Measurements from ENCODE around the gene TNIK. TPM values are rescaled to one million over a fixed set of nuclear protein-coding genes. Genes with fewer than 3 reads are reported as not detected.

The TNIK gene
- total and polyA plus RNA-seq, 2 of the 13 experiments (the other 11 are each of a cell fraction or from before 2014, with no cell fraction given) = 0.15 to 0.22 TPM

- TF ChIP-seq SOX6 (IDR thresholded peaks at IDR 0.05) = no peak
- TF ChIP-seq SOX6 (CRISPR knock-in tag; IDR thresholded peaks at IDR 0.05) = peak; percentile 45
- peak; percentile 77; the same call in 1 of the 2 replicates for TF ChIP-seq ZNF263 (CRISPR knock-in tag; IDR thresholded peaks at IDR 0.05)
- no peak for TF ChIP-seq KDM3A (CRISPR knock-in tag; IDR thresholded peaks at IDR 0.05; ENCODE audit: low read depth)
- TF ChIP-seq RXRB (CRISPR knock-in tag; IDR thresholded peaks at IDR 0.05; ENCODE audit: borderline replicate concordance) = 0 out of 2 replicates have a peak, but pooled peaks have one; percentile 6
- no peak for TF ChIP-seq FOXP1 (IDR thresholded peaks at IDR 0.05)
- TF ChIP-seq FOXP1 (CRISPR knock-in tag; IDR thresholded peaks at IDR 0.05) = peak; percentile 52; the same call in 1 of the 2 replicates
- TF ChIP-seq ZNF614 (CRISPR knock-in tag; IDR thresholded peaks at IDR 0.05; ENCODE audit: borderline replicate concordance) = no peak
- no peak for TF ChIP-seq RBAK (CRISPR knock-in tag; IDR thresholded peaks at IDR 0.05)
- TF ChIP-seq ZNF292 (CRISPR knock-in tag; IDR thresholded peaks at IDR 0.05; ENCODE audit: borderline replicate concordance, low read depth) = peak; percentile 45; the same call in 1 of the 2 replicates
- 0 out of 2 replicates have a peak, but pooled peaks have one; percentile 41 for TF ChIP-seq SNAPC2 (CRISPR knock-in tag; IDR thresholded peaks at IDR 0.05)
- no peak for TF ChIP-seq ZNF660 (CRISPR knock-in tag; IDR thresholded peaks at IDR 0.05; ENCODE audit: borderline replicate concordance, low read depth)
- no peak for TF ChIP-seq MED13 (CRISPR knock-in tag; IDR thresholded peaks at IDR 0.05)
- no peak for TF ChIP-seq ZNF256 (CRISPR knock-in tag; conservative IDR thresholded peaks at IDR 0.05)
- no peak for TF ChIP-seq DNMT1 (CRISPR knock-in tag; IDR thresholded peaks at IDR 0.05)
- TF ChIP-seq MEF2D (CRISPR knock-in tag; IDR thresholded peaks at IDR 0.05) = peak; percentile 57; the same call in 1 of the 2 replicates
- TF ChIP-seq FOXA3 (CRISPR knock-in tag; IDR thresholded peaks at IDR 0.05) = 0 out of 2 replicates have a peak, but pooled peaks have one; percentile 46
- peak; percentile 41; the same call in 1 of the 2 replicates for TF ChIP-seq ZMYM3 (CRISPR knock-in tag; IDR thresholded peaks at IDR 0.05)
- no peak for TF ChIP-seq ZNF878 (CRISPR knock-in tag; IDR thresholded peaks at IDR 0.05)
- TF ChIP-seq ARID5B (CRISPR knock-in tag; IDR thresholded peaks at IDR 0.05) = peak; percentile 45
- no peak for TF ChIP-seq TOPORS (CRISPR knock-in tag; IDR thresholded peaks at IDR 0.05)
- TF ChIP-seq DZIP1 (CRISPR knock-in tag; IDR thresholded peaks at IDR 0.05) = no peak
- TF ChIP-seq SALL1 (CRISPR knock-in tag; IDR thresholded peaks at IDR 0.05) = peak; percentile 79; the same call in 1 of the 2 replicates
- peak; percentile 70 for TF ChIP-seq ZFY (CRISPR knock-in tag; IDR thresholded peaks at IDR 0.05)
- TF ChIP-seq ONECUT2 (CRISPR knock-in tag; IDR thresholded peaks at IDR 0.05) = peak; percentile 68; the same call in 1 of the 2 replicates
Observed at GRCh38 chr3:171026597-171027293, 433.5 kb downstream of the TNIK start, which contains the start of gene SLC2A2 (continued).

All from HepG2 (cell line).